HEK293T (cell line): ENCODE data around the gene MPRIP.

Experiments
- LEF1 ChIP-seq: fragments of 450-650 bp; IDR thresholded peaks from 2 replicates; pipeline ENCODE4 v1.6.1; 2017; ENCODE audit warnings: mild to moderate bottlenecking, borderline replicate concordance
- SP1 ChIP-seq: fragments of 450-650 bp; IDR thresholded peaks from 2 replicates; pipeline ENCODE4 v1.6.1; 2017
- TF ChIP-seq, protein P1 (sequence below): fragments of 450-650 bp; IDR thresholded peaks from 2 replicates; pipeline ENCODE4 v1.6.1; 2016

- TF ChIP-seq, protein P1, sequence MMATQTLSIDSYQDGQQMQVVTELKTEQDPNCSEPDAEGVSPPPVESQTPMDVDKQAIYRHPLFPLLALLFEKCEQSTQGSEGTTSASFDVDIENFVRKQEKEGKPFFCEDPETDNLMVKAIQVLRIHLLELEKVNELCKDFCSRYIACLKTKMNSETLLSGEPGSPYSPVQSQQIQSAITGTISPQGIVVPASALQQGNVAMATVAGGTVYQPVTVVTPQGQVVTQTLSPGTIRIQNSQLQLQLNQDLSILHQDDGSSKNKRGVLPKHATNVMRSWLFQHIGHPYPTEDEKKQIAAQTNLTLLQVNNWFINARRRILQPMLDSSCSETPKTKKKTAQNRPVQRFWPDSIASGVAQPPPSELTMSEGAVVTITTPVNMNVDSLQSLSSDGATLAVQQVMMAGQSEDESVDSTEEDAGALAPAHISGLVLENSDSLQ: no peak
- TF ChIP-seq LEF1 (no peak), SP1 (no peak)
Observed at GRCh38 chr17:17216236-17216635, 174.0 kb downstream of the MPRIP start.
